ENCODE data around the gene SERPINB12. TPM values are rescaled to one million over a fixed set of nuclear protein-coding genes. Genes with fewer than 3 reads are reported as not detected.

SERPINB12 gene, protein sequence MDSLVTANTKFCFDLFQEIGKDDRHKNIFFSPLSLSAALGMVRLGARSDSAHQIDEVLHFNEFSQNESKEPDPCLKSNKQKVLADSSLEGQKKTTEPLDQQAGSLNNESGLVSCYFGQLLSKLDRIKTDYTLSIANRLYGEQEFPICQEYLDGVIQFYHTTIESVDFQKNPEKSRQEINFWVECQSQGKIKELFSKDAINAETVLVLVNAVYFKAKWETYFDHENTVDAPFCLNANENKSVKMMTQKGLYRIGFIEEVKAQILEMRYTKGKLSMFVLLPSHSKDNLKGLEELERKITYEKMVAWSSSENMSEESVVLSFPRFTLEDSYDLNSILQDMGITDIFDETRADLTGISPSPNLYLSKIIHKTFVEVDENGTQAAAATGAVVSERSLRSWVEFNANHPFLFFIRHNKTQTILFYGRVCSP
- total RNA-seq, result not detected

DNA sequence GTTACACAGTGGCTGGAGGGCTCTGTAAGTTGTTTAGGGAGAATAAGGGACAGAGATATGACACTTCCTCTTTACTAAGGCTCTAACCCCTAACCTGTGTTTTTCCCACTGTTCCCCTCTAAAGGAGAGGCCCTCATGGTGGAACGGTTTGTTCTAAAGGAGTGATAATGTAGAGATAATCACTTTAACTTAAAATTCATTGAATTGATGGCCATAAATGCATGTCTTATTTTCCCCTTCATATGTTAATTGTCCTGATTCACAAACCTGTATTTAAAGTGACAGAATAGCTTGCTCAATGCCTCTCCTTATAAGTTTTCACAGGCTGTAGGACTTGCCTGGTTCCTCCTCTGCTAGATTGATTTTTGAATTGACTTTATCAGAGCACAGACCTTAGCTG, at the start of gene SERPINB12:
Gene SERPINB12 (plus strand): TSS at position 301 of the 400 bp plus-strand sequence. CDS start 13,791 bp downstream, outside the sequence.
- no peak for DNase-seq (ENCODE audit: low spot score)

DNA sequence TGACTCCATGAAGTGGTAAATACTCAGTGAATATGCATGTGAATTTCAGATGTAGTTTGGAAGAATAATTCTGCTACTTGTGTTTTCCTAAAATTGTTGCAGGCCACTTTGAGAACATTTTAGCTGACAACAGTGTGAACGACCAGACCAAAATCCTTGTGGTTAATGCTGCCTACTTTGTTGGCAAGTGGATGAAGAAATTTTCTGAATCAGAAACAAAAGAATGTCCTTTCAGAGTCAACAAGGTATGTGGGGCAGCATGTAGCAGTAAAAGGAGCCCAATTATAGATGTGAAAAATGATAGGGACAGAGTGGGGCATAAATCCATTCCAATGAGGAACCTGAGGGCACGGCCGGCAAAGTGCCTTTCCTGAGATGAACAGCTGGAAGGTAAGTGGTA, 49.3 kb upstream of the SERPINB12 start:
- no peak for DNase-seq (ENCODE audit: low spot score)

DNA sequence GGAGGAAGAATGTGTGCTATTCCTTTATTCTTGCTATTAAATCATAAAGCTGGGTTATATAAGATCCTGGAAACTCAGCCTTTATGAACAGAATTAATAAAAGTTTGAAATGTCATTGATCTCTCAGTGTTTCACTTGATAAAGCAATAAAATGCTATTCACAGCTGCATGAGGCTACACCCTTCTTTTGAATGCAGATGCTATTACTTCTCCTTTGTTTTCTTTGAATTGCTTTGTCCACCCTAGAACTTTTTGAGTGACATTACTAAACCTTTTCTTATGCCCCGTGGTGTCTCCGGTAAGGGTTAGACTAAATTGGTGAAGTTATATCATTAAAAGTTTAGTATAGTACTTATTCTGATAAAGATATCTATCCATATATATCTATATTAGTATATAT, 46.5 kb upstream of the SERPINB12 start:
- DNase-seq (ENCODE audit: low spot score), result no peak

DNA sequence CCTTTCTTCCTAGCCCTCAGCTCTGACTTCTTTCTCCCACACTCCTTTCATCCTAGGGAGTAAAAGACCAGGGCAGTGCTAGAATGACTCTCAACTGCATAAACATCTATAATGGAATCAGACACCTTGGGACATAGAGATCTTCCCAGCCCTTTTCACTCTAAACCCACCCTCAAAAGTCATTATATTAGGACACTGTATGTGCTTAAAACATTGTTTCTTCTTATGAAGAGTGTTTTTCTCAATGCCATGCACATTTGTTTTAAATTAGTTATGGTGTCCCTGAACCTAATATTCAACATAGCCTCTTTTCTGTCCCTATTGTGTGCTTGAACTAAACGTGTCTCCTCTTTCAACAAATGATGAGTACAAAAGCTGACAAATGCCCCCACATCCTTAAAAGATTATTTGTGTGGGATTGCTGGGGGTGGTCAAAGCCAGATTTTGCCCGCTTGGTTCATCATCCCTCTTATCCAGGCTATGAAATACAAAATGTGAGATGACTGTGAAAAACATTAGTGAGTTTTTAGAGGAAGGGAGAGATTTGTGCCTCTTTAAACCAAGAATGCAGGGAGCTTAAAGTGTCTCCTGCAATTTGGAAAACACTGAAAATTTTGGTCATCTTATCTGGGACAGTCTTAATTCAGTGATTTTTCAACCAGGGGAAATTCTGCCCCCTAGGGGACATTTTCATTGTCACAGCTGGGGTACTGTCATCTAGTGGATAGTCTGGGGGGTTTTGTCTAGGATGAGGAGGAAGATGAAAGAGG, 36.4 kb upstream of the SERPINB12 start:
- no peak for DNase-seq (ENCODE audit: low spot score)

DNA sequence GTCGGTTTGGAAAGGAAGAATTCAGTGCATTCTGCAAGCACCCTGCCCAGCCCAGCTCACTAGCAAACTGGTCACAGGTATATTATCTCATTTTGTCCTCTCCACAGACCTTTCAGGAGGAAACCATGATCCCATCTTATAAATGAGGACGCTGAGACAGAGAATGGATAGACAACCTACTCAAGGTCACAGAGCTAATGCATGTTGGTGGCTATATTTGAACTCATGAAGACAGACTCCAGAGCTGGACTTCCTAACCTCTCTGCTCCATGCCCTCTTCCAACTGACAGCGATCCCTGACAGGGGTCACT, 35.9 kb upstream of the SERPINB12 start:
- no peak for DNase-seq (ENCODE audit: low spot score)

DNA sequence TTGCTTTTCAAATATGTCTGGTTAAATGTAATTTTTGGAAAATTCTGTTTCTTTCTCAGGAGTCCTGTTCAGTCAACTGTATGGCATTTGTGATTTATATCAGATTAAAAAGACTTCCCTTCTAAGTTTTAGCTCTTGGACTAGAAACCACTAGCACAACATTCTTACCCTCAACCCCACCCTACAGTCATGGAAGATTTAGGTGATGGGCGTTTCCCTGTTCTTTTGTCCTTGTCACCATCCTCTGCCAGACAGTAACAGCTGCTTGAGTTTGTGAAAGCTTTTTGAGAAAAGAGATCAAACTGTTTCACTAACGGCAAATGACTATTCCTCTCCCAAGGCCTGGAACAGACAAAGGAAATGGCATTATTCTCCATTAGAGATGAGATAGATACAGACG, 33.6 kb upstream of the SERPINB12 start:
- no peak for DNase-seq (ENCODE audit: low spot score)

DNA sequence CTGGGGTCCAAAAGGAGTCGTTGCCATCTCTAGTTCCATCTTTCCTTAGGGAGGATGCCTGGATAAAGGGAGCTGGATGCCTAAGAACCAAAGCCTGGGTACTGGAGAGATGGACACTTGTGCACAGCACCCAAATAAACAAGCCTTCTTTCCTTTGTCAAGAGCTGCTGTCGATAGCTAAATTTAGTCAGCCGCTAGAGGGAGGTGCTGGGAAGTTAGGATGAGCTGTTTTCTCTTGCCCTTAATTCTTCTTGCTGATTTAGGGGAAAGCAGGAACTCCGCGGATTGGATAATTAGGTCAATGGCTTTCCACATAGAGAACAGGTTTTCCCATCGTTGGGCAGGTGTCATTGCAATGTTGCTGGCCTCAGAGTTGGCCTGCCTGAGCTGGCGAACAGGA, 30.9 kb upstream of the SERPINB12 start:
- DNase-seq (ENCODE audit: low spot score), result no peak

DNA sequence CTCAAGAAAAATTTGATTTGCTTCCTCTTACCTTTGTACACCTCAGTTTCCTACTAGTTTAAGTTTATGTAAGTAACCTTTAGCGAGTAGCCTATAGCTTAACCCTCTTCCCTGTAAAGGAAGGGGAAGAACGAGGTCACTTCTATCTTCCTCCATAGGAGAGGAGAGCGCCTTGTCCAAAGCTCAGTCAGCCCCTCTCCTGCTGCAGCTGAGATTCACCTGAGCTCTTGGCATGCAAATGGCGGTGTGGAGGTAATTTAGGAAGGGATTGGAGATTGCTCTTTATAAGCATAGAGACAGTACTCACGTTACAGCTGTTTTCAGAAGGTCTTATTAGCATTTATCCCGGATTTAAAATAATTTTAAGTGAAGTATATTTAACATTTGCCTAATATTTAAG, 27.8 kb upstream of the SERPINB12 start:
- no peak for DNase-seq (ENCODE audit: low spot score)

DNA sequence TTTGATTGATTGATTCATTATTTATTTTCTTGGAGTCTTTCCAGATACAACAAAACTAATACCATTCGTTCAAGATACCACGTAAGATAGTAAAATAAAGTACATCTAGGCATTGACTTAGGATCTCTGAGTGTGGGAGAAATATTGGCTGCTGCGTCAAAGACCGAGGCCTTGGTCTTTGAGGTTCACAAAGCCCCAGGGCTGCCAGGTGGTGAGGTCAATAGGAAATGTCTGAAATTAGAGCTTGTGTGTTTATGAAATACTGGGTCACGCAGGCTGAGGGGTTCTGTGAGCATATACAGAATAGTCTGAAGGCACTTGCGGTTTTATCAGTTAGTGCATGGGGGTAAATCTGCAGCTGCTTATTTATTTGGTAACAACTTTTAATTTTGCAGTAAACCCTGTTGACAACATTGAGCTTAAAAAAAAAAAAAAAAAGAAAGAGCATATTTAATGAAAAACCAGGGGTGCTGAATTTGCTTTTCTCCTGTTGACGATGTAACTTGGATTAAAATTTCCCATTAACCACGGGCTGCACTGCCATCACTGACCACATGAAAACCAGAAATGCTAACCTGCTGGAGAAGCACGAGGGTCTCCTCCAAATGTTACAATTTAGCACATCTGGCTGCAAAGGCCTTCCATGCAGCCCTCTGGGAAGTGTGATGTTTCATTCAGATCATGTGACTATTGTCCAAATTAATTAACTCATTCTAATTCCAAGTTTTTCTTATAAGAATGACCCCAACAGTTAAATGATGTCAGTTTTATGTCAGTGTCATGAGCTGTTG, 27.1 kb upstream of the SERPINB12 start:
- DNase-seq (ENCODE audit: low spot score), result no peak

DNA sequence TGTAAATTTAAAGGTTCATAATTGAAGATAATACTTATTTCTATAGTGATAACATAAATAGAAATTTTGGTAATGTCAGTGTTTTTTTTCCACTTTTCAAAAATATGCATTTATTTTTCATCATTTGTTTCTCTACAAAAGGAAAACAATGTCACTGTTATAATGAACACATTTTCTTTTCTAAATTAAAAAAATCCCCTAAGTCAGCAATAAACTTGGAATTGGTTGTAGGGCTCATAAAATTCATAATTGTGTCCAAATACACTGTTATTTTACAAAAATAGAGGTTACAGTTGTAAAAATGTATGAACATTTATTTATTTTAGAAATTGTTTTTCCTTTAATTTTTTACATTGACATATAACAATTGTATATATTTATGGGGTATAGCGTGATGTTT, 26.4 kb upstream of the SERPINB12 start:
- no peak for DNase-seq (ENCODE audit: low spot score)

DNA sequence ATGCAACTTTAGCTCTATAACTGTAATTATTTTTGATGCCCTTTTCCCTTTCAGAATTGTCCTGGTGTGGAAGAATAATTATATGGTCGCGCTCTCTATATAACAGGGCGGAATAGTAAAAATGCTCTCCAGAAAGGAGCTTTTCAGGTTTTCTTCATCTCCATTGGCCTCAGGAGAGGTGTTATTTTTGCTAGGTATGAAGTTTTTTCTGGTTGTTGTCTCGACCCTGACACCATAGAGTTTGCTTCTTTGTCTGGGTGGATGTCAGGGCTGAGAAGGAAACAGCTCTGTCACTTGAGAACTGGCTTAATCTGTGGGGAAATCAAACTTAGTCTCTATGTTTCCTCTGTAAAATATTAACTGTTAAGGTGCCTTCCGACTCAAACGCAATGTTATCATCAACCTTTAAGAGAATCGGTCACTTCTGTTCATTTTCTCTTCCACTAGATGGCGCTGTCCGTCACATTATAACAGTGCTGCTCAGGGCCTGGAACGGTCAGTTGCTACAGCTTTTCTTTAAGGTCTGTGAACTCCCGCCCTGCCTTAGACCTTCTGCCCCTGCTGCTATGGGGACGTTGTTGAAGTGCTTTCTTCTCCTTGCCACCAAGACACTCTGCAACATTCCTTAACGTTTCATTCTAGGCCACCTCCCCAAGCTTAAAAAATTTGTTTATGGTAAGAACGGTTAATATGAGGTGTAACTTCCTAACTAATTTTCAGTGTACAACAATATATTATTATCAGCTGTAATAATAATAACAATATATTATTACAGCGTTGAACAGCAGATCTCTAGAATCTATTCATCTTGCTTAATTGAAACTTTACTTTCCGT, 23.8 kb upstream of the SERPINB12 start:
- peak; percentile 67 for DNase-seq (ENCODE audit: low spot score)

DNA sequence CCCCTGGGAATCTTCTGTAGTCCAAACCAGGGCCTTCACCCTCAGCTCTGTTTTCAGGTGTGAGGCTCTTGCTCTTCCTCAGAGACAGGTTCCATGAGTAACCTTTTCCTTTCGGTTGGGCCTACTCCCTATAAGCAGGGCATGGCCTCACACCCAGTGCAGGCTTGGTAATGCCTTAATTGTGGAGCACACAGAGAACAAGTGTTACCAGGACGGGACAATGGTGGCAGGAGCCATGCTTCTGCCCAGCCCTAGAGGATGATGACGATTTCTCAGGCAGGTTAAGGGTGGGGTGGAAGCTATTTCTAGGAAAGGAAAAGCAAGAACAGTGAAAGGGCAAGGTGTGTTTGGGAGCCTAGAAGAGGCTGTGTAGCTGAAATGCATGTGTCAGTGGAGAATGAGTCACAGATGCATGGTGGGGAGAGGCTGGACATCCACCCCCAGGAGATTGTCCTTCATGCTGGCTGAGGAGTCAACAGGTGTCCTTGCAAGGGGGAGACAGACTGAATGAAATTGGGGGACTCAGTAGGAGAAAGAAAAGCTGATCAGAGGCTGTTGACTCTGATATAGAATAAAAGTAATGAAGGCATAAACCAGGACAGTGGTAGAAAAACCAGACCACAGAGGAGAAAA, 22.0 kb upstream of the SERPINB12 start:
- DNase-seq (ENCODE audit: low spot score), result no peak

DNA sequence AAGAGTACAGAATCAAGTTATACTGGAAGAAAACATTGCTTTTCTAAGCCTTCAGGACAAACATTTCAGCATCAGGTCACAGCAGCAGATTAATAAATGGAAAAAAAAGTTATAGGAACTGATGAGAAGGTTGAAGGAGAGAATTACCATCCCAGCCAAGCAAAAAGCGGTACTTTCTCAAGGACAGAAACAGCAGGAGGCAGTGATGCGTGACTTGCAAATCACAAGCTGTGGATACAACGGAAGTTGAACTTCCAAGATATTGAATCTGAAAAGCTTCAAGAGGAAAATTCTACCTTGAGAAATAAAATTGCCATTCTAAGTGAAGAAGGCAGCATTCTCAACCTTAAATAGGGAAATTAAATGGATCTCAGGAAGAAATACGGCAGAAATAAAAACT, 18.5 kb upstream of the SERPINB12 start:
- no peak for DNase-seq (ENCODE audit: low spot score)

DNA sequence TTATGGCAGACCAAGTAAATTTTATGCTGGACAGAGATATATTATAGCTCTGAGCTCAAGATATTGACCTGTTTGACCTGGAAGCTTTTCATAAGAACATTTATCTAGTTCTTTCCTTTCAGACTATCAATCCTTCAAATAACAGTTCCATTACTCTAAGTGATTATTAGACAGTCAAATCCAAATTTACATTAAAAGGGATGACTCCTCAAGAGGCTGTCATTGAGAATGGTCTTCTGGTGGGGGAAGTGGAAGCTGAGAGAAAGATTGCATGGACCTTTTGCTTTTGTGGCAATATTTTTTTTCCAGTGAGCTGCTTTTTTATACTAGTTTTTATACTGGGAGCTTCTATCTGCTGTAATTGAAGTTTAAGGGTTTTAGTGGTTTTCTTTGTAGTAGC, 14.9 kb upstream of the SERPINB12 start:
- DNase-seq (ENCODE audit: low spot score), result no peak

DNA sequence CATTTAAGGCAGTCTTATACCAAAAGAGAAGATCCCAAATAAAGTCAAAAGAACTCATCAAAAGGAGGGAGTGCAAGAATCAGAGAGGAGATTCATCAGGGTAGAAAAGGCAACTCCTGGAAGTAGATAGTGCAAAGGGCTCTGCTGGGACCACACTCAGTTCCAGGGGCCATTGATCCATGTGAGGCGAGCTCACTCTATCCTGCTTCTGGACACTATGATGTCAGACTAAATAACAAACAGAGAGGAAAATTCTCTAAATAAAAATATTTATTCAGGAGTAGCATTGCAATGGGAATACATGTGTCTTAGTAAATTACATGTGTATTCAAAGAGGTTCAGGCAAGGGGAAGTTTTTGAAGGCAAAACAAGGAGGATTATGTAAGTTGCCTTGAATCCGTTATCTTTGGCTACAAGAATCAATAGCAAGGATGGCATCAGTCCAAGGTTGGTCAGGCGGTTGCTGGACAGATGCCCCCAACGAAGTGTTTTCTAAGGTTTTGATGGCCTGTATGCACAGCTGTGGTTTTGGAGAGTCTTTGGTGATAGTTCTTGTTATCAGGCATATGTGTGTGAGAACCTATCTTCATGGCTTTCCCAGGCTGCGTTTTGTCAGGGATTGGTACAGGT, 13.2 kb upstream of the SERPINB12 start:
- DNase-seq (ENCODE audit: low spot score), result no peak

DNA sequence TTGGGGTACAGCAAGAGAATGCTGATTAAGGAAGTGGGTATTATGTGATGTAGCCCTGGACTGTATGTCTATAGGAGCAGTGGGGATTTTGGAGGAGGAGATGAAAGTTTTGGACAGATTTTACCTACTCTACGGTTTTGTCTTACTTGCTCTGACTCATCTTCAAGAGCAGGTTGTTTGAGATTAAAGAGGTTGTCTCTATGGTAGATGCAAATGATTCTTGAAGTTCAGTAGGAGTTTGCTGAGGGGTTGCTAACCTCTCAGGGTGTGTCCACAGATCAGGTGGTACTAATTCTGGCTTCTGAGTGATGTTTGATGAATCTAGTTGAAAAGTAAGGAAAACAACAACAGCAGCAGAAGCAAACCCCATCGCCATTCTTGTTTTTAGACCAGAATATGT, 9.7 kb upstream of the SERPINB12 start:
- DNase-seq (ENCODE audit: low spot score), result no peak

DNA sequence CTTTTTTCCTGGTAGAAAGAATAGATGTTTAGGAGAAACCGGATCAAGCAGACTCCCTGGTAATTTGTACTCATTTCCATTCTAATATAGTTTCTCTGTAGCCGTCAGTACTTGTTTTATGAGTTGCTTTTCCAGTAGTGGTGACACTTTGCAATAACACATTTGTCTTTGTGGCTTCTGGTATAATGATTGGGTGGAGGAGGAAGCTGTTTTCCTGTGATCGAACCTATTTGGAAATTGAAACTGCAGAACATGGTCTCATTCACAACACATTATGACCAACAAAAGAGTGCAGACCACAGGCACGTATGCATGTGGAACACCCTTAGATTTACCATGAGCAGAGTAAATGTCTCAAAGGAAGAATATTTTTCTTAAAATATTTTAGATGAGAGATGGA, 7.6 kb upstream of the SERPINB12 start:
- DNase-seq (ENCODE audit: low spot score), result no peak

DNA sequence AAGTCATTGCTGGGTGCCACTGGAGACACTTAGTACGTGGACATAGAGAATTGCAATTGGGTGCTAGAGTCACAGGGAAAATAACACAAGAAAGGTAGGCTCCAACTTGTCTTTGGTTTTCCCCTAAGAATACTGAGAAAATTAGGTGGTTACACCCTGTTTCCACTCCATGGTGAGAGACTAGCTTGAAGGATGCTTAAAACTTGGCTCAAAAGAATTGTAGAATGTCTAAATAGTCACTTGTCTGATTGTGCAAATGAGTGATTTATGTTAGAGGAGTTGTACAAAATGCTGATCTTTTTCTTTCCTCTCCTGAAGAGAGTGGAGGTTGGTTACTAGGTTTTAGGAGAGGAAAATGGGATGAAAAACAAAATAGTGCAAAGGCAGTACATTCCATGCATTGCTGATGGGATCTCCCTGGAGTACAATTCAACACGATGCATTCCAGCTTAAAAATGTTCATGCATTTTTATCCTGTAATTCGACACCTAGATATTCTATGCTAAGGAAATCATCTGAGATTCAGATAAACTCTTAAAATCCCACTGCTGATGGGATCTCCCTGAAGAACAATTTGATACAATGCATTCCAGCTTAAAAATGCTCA, 2.2 kb upstream of the SERPINB12 start:
- no peak for DNase-seq (ENCODE audit: low spot score)

DNA sequence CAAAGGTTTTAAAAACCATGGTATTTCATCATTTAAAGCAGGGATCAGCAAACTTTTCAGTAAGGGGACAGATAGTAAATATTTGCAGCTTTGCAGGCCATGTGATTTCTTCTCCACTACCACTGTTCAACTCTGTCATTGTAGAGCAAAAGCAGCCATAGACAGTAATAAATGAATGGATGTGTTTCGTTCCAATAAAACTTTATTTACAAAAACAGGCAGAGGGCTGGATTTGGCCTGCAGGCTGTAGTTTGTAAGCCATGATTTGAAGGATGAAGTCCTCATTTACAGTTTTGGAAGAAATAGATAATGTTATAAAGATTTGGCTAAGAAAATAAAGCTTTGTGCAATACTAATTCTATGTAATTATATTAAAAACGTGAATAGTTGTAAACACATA, 1.8 kb downstream of the SERPINB12 start:
- DNase-seq (ENCODE audit: low spot score), result no peak

DNA sequence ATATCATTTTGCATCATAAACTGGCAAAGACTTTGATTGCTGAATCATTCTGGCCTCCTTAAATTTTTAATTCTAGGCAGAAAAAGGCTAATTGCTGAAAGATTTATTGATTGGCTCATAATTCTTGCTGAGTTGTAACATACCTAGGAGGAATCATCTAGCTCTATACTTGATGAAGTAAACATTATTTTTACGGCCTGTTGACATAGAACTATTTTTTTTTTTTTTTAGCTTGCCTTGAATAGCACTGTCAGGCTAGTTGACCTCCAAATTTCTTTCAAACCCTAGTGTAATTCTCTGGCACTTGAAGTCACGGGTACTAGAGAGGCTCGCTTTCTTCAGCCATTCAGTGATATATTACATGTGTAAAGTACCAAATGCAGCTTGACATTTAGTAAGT, 2.8 kb downstream of the SERPINB12 start:
- DNase-seq (ENCODE audit: low spot score), result no peak

All from ureter (tissue), 1 donor.